ENCODE data around the gene CLDN9. TPM values are rescaled to one million over a fixed set of nuclear protein-coding genes. Genes with fewer than 3 reads are reported as not detected.
A peak's percentile ranks its signal among the peaks of the same experiment; 100 is the strongest.

CLDN9 gene
- total and polyA plus RNA-seq, 7 donors = 0.12 to 2.2 (median 0.74) TPM

- no peak for TF ChIP-seq CTCF (IDR thresholded peaks at IDR 0.05)
- Histone ChIP-seq H3K4me3 (no peak overlapping the region), H3K9me3 (no peaks in the 10 kb centered on the region), H3K4me1 (peaks cover 28% of the 10 kb centered on the region), H3K36me3 (ENCODE audit: insufficient read depth in 1 of 2, low read depth in 1 of 2) (no peaks in the 10 kb centered on the region), H3K27ac (no peak overlapping the region), H3K27me3 (ENCODE audit: insufficient read depth in 3 of 3, low read length in 2 of 3) (peaks cover 0 to 6% (median 0%) of the 10 kb centered on the region in 3 donors)
- no peak for ATAC-seq
- WGBS, 3 donors = 78 to 79% (median 78%) methylated on average over 4 of the region's 4 CpGs
- intact Hi-C loops (cut with DNase I) = no loop called here
- no peak for DNase-seq
These were observed 30.8 kb upstream of the CLDN9 start for GRCh38 chr16:2981899-2982250.

GRCh38 chr16:2982402-2982801 is 30.3 kb upstream of the CLDN9 start:
- no peaks in the 10 kb centered on the region for H3K36me3 ChIP-seq (ENCODE audit: insufficient read depth in 1 of 2, low read depth in 1 of 2)
- intact Hi-C loops (cut with DNase I) = no loop called here
- ATAC-seq (no peak), DNase-seq (no peak)
- H3K27me3 ChIP-seq (ENCODE audit: insufficient read depth in 3 of 3, low read length in 2 of 3) = peaks cover 0 to 6% (median 0%) of the 10 kb centered on the region in 3 donors
- 85 to 89% (median 88%) methylated on average over 5 of the region's 5 CpGs for WGBS, 3 donors
- TF ChIP-seq CTCF (IDR thresholded peaks at IDR 0.05) = no peak
- no peaks in the 10 kb centered on the region for H3K9me3 ChIP-seq
- H3K4me3 ChIP-seq = no peak overlapping the region
- H3K4me1 ChIP-seq = peaks cover 28% of the 10 kb centered on the region
- H3K27ac ChIP-seq = no peak overlapping the region

- Histone ChIP-seq H3K36me3 (ENCODE audit: insufficient read depth in 1 of 2, low read depth in 1 of 2) (no peaks in the 10 kb centered on the region), H3K27ac (peak overlapping the region; percentile 24), H3K9me3 (no peaks in the 10 kb centered on the region), H3K27me3 (ENCODE audit: insufficient read depth in 3 of 3, low read length in 2 of 3) (peaks cover 0 to 6% (median 0%) of the 10 kb centered on the region in 3 donors), H3K4me3 (peak overlapping the region; percentile 37), H3K4me1 (peaks cover 28% of the 10 kb centered on the region)
- intact Hi-C loops (cut with DNase I) = no loop called here
- 9 to 14% (median 10%) methylated on average over 29 to 42 of the region's 42 CpGs for WGBS, 3 donors
- ATAC-seq = peak; percentile 67 to 73 (median 69)
- peak; percentile 84 to 90 for DNase-seq
- peak; percentile 90 for TF ChIP-seq CTCF (IDR thresholded peaks at IDR 0.05)
These were observed 29.0 kb upstream of the CLDN9 start for GRCh38 chr16:2983706-2984136.

GRCh38 chr16:2985462-2985861 is 27.3 kb upstream of the CLDN9 start:
- Histone ChIP-seq H3K36me3 (ENCODE audit: insufficient read depth in 1 of 2, low read depth in 1 of 2) (no peaks in the 10 kb centered on the region), H3K4me1 (peaks cover 28% of the 10 kb centered on the region), H3K9me3 (no peaks in the 10 kb centered on the region), H3K27me3 (ENCODE audit: insufficient read depth in 3 of 3, low read length in 2 of 3) (no peaks in the 10 kb centered on the region), H3K4me3 (no peak overlapping the region), H3K27ac (peak overlapping the region; percentile 74)
- ATAC-seq (peak; percentile 53 to 70 (median 65)), DNase-seq (peak in 1 of 2 donors; percentile 75)
- 22 to 33% (median 32%) methylated on average over 9 of the region's 9 CpGs for WGBS, 3 donors
- TF ChIP-seq CTCF (IDR thresholded peaks at IDR 0.05) = no peak
- intact Hi-C loops (cut with DNase I) = no loop called here

GRCh38 chr16:2985893-2986355 is 26.8 kb upstream of the CLDN9 start:
- no peaks in the 10 kb centered on the region for H3K36me3 ChIP-seq (ENCODE audit: insufficient read depth in 1 of 2, low read depth in 1 of 2)
- H3K27me3 ChIP-seq (ENCODE audit: insufficient read depth in 3 of 3, low read length in 2 of 3) = no peaks in the 10 kb centered on the region
- intact Hi-C loops (cut with DNase I) = no loop called here
- no peaks in the 10 kb centered on the region for H3K9me3 ChIP-seq
- DNase-seq (peak in 1 of 2 donors; percentile 77), ATAC-seq (peak; percentile 55 to 80 (median 78))
- WGBS, 3 donors = 25 to 36% (median 33%) methylated on average over 12 to 15 of the region's 15 CpGs
- TF ChIP-seq CTCF (IDR thresholded peaks at IDR 0.05) = no peak
- no peak overlapping the region for H3K4me3 ChIP-seq
- H3K27ac ChIP-seq = peak overlapping the region; percentile 74
- H3K4me1 ChIP-seq = peaks cover 28% of the 10 kb centered on the region

All from psoas muscle (tissue), 8 donors.